Measurements from ENCODE around the gene CIROP. TPM values are rescaled to one million over a fixed set of nuclear protein-coding genes. Genes with fewer than 3 reads are reported as not detected.

CIROP gene
- total and polyA plus RNA-seq, 10 donors: not detected

- intact Hi-C loops (cut with DNase I; ENCODE audit: low total_unique reads): no loop called here
- WGBS, 5 donors: 49 to 87% (median 75%) methylated on average over 5 to 17 of the region's 17 CpGs
- no peak for DNase-seq
Observed at GRCh38 chr14:23054000-23054811, 50.6 kb downstream of the CIROP start.

GRCh38 chr14:23053426-23053825, 51.4 kb downstream of the CIROP start:
- intact Hi-C loops (cut with DNase I; ENCODE audit: low total_unique reads): no loop called here
- no peak overlapping the region for H3K27ac ChIP-seq
- H3K36me3 ChIP-seq: peaks cover 0 to 3% (median under 1%) of the 10 kb centered on the region in 6 donors
- no peak overlapping the region for H3K4me3 ChIP-seq
- peaks cover 13 to 25% (median 22%) of the 10 kb centered on the region in 6 donors for H3K4me1 ChIP-seq
- TF ChIP-seq POLR2AphosphoS5 (IDR thresholded peaks at IDR 0.05): no peak
- TF ChIP-seq CTCF (IDR thresholded peaks at IDR 0.05 in 8 of 11, conservative IDR thresholded peaks at IDR 0.05 in 3 of 11): no peak
- TF ChIP-seq POLR2A (IDR thresholded peaks at IDR 0.05): no peak
- DNase-seq: no peak
- H3K9me3 ChIP-seq: no peaks in the 10 kb centered on the region
- peaks cover 0 to 8% (median 0%) of the 10 kb centered on the region in 7 donors for H3K27me3 ChIP-seq (replicated peaks in 1 of 7)
- 90 to 97% (median 95%) methylated on average over 2 to 10 of the region's 10 CpGs for WGBS, 5 donors

More at GRCh38 chr14:23054000-23054811, 50.6 kb downstream of the CIROP start:
- Histone ChIP-seq H3K36me3 (peaks cover 0 to 11% (median 9%) of the 10 kb centered on the region in 6 donors), H3K4me3 (no peak overlapping the region), H3K4me1 (peaks cover 13 to 30% (median 22%) of the 10 kb centered on the region in 6 donors), H3K9me3 (no peaks in the 10 kb centered on the region), H3K27me3 (replicated peaks in 1 of 7) (peaks cover 0 to 8% (median 0%) of the 10 kb centered on the region in 7 donors), H3K27ac (no peak overlapping the region)
- no peak for TF ChIP-seq POLR2A (IDR thresholded peaks at IDR 0.05)
- TF ChIP-seq POLR2AphosphoS5 (IDR thresholded peaks at IDR 0.05): no peak
- TF ChIP-seq CTCF (IDR thresholded peaks at IDR 0.05 in 8 of 11, conservative IDR thresholded peaks at IDR 0.05 in 3 of 11): peak in 3 of 11 experiments; percentile 15 to 27 (median 22)

- Histone ChIP-seq H3K4me1 (peaks cover 12 to 20% (median 14%) of the 10 kb centered on the region in 6 donors), H3K9me3 (no peaks in the 10 kb centered on the region), H3K4me3 (no peak overlapping the region), H3K27me3 (replicated peaks in 1 of 7) (peaks cover 0 to 11% (median 0%) of the 10 kb centered on the region in 7 donors), H3K36me3 (no peaks in the 10 kb centered on the region), H3K27ac (no peak overlapping the region)
- no peak for DNase-seq
- intact Hi-C loops (cut with DNase I; ENCODE audit: low total_unique reads): no loop called here
- no peak for TF ChIP-seq CTCF (IDR thresholded peaks at IDR 0.05 in 8 of 11, conservative IDR thresholded peaks at IDR 0.05 in 3 of 11)
- TF ChIP-seq POLR2A (IDR thresholded peaks at IDR 0.05): no peak
- no peak for TF ChIP-seq POLR2AphosphoS5 (IDR thresholded peaks at IDR 0.05)
- 72 to 90% (median 86%) methylated on average over 3 of the region's 3 CpGs for WGBS, 5 donors
Observed at GRCh38 chr14:23052671-23053070, 52.1 kb downstream of the CIROP start.

GRCh38 chr14:23052182-23052623, 52.6 kb downstream of the CIROP start:
- WGBS, 5 donors: 76 to 90% (median 83%) methylated on average over 10 to 14 of the region's 14 CpGs
- TF ChIP-seq POLR2AphosphoS5 (IDR thresholded peaks at IDR 0.05): no peak
- TF ChIP-seq CTCF (IDR thresholded peaks at IDR 0.05 in 8 of 11, conservative IDR thresholded peaks at IDR 0.05 in 3 of 11): no peak
- H3K36me3 ChIP-seq: no peaks in the 10 kb centered on the region
- H3K4me3 ChIP-seq: no peak overlapping the region
- DNase-seq: no peak
- no peaks in the 10 kb centered on the region for H3K9me3 ChIP-seq
- H3K4me1 ChIP-seq: peaks cover 10 to 22% (median 13%) of the 10 kb centered on the region in 6 donors
- no peak overlapping the region for H3K27ac ChIP-seq
- peaks cover 0 to 10% (median 0%) of the 10 kb centered on the region in 7 donors for H3K27me3 ChIP-seq (replicated peaks in 1 of 7)
- intact Hi-C loops (cut with DNase I; ENCODE audit: low total_unique reads): no loop called here
